K562 (cell line): ENCODE data around the gene PPP2R3B. TPM values are rescaled to one million over a fixed set of nuclear protein-coding genes. Genes with fewer than 3 reads are reported as not detected.

ENCODE experiments used
- ATAC-seq: fragments of 200-7000 bp; cut with Tn5 transposase; 3 replicates; pipeline ENCODE4 v1.9.1; 2020; ENCODE audit warnings: moderate library complexity
- BruUV-seq: library from RNA; stranded (reverse); fragments of 400-500 nt; replicated peaks from 2 replicates; lab custom pipeline; 2021; lab: Mats Ljungman, UMichigan
- CTCF ChIA-PET: fragments of 300-600 bp; formaldehyde crosslinking; extraction: SDS; loops from one replicate; lab custom pipeline; 2021; ENCODE audit warnings: low intra/inter-chr PET ratio; lab: Yijun Ruan, JAX
- POLR2A ChIA-PET: fragments of 300-600, 350-650 bp; sonication (Branson Sonifier 250); formaldehyde crosslinking; extraction: SDS; loops from one replicate; lab custom pipeline; 2021; ENCODE audit warnings: antibody characterized with exemption, inconsistent platforms; lab: Yijun Ruan, JAX
- DNase-seq, 4 experiments: peaks; one replicate each; pipeline versions ENCODE4 v3.0.0 to v3.0.0-alpha.2; 2011 to 2018; ENCODE audit warnings: low spot score in 3 of 4, mixed read lengths in 3 of 4; ENCODE audit errors: extremely low read depth in 1 of 4
- FAIRE-seq: peaks from 2 replicates; lab custom pipeline; 2011; peaks lifted over from hg19 to GRCh38; lab: Jason Lieb, UNC
- H2AFZ ChIP-seq: 2 replicates; pipeline ENCODE4 v1.6.0; 2011; ENCODE audit warnings: low read depth, low read length, control low read depth, inconsistent platforms
- H3K27ac ChIP-seq: fragments of 200-600 bp; 3 replicates; pipeline ENCODE4 v1.8.0; 2011; ENCODE audit warnings: low read depth, mild to moderate bottlenecking, control low read depth, inconsistent platforms, low read length, moderate library complexity, mixed read lengths; ENCODE audit errors: extremely low read depth
- H3K27me3 ChIP-seq, 2 experiments: fragments of 300-600 bp in 1 of 2; 2 replicates in 1 of 2; 3 replicates in 1 of 2; pipeline versions ENCODE4 v1.6.0 to v1.8.0; 2011; ENCODE audit warnings: inconsistent platforms in 2 of 2, low read length in 2 of 2, mild to moderate bottlenecking in 1 of 2, mixed read lengths in 1 of 2, moderate library complexity in 1 of 2; ENCODE audit not compliant: control insufficient read depth in 2 of 2, insufficient read depth in 2 of 2
- H3K36me3 ChIP-seq: fragments of 300-600 bp; 3 replicates; pipeline ENCODE4 v1.8.0; 2011; ENCODE audit warnings: mild to moderate bottlenecking, low read length, inconsistent platforms; ENCODE audit not compliant: control insufficient read depth, insufficient read depth
- H3K4me1 ChIP-seq, 2 experiments: fragments of 200-600 bp in 1 of 2; replicated peaks in 1 of 2; 2 replicates in 1 of 2; 3 replicates in 1 of 2; pipeline versions ENCODE4 v1.5.1 to v1.8.0; 2011; ENCODE audit warnings: inconsistent platforms in 2 of 2, low read length in 2 of 2, mild to moderate bottlenecking in 1 of 2, mixed read lengths in 1 of 2, moderate library complexity in 1 of 2; ENCODE audit not compliant: control insufficient read depth in 2 of 2, insufficient read depth in 2 of 2
- H3K4me2 ChIP-seq: 2 replicates; pipeline ENCODE4 v1.6.1; 2011; ENCODE audit warnings: low read length, control low read depth, inconsistent platforms, mixed read lengths; ENCODE audit not compliant: insufficient read depth
- H3K4me3 ChIP-seq: fragments of 200-600 bp; sonication (generic), shearing (Covaris generic); 2 replicates; pipeline ENCODE4 v1.5.1; 2016; ENCODE audit warnings: control low read depth, inconsistent platforms
- H3K79me2 ChIP-seq: fragments of 200-600 bp; 3 replicates; pipeline ENCODE4 v1.8.0; 2011; ENCODE audit warnings: low read length, inconsistent platforms; ENCODE audit not compliant: control insufficient read depth, insufficient read depth
- H3K9ac ChIP-seq, 2 experiments: 2 replicates each; pipeline versions ENCODE4 v1.6.0 to v1.6.1; 2011; ENCODE audit warnings: low read depth in 2 of 2, low read length in 2 of 2, control low read depth in 1 of 2, inconsistent platforms in 1 of 2, mild to moderate bottlenecking in 1 of 2, mixed read lengths in 1 of 2; ENCODE audit not compliant: insufficient read depth in 1 of 2
- H3K9me1 ChIP-seq: one replicate; pipeline ENCODE4 v1.6.0; 2011; ENCODE audit warnings: inconsistent platforms, mild to moderate bottlenecking, low read length, moderate library complexity; ENCODE audit not compliant: control insufficient read depth, insufficient read depth
- H3K9me3 ChIP-seq: replicated peaks from 2 replicates; pipeline ENCODE4 v1.5.1; 2011; ENCODE audit warnings: low read depth, low read length, inconsistent platforms; ENCODE audit not compliant: control insufficient read depth, insufficient read depth
- H4K20me1 ChIP-seq: replicated peaks from 2 replicates; pipeline ENCODE4 v1.6.1; 2011; ENCODE audit warnings: low read length, inconsistent platforms, mixed read lengths; ENCODE audit not compliant: control insufficient read depth, insufficient read depth
- GTF2A2 ChIP-seq: IDR thresholded peaks from 2 replicates; pipeline ENCODE4 v1.6.1; 2016; ENCODE audit warnings: mild to moderate bottlenecking, missing genetic modification characterization, missing compliant biosample characterization
- MAFF ChIP-seq: IDR thresholded peaks from 2 replicates; pipeline ENCODE4 v1.6.1; 2012; ENCODE audit warnings: low read length, improper control_type of control experiment
- MTF1 ChIP-seq: fragments of 250-450 bp; sonication (Bioruptor Pico); IDR thresholded peaks from 2 replicates; pipeline ENCODE4 v1.9.0; 2021; ENCODE audit warnings: moderate library complexity, mild to moderate bottlenecking, inconsistent platforms, borderline replicate concordance
- NFIX ChIP-seq: fragments of 250-450 bp; sonication (Bioruptor Pico); IDR thresholded peaks from 2 replicates; pipeline ENCODE4 v1.4.0; 2020; ENCODE audit warnings: low read depth, mild to moderate bottlenecking, moderate library complexity
- PRPF4 ChIP-seq: fragments of 200-400 bp; formaldehyde crosslinking; IDR thresholded peaks from one replicate; pipeline ENCODE4 v1.6.1; 2017; ENCODE audit warnings: low read length, low read depth, mild to moderate bottlenecking; ENCODE audit not compliant: insufficient read depth, poor library complexity, severe bottlenecking
- RAD21 ChIP-seq, 2 experiments: fragments of 250-450 bp in 1 of 2; fragments of 450-650 bp in 1 of 2; sonication (Bioruptor Pico) in 1 of 2; formaldehyde crosslinking in 1 of 2; IDR thresholded peaks in 1 of 2; conservative IDR thresholded peaks in 1 of 2; 2 replicates each; pipeline versions ENCODE4 v1.4.0 to v1.8.0; 2020 to 2022; ENCODE audit warnings: mild to moderate bottlenecking in 2 of 2, moderate library complexity in 1 of 2
- RBM25 ChIP-seq: fragments of 200-400 bp; formaldehyde crosslinking; IDR thresholded peaks from 2 replicates; pipeline ENCODE4 v1.6.1; 2018; ENCODE audit warnings: low read length, low read depth, moderate library complexity; ENCODE audit not compliant: severe bottlenecking
- TAF1 ChIP-seq: IDR thresholded peaks from 2 replicates; pipeline ENCODE4 v1.6.1; 2011; ENCODE audit warnings: mild to moderate bottlenecking, low read length, moderate library complexity; ENCODE audit not compliant: insufficient read depth, control insufficient read depth, severe bottlenecking; ENCODE audit errors: extremely low read depth
- TARDBP ChIP-seq: fragments of 450-650 bp; IDR thresholded peaks from 2 replicates; pipeline ENCODE4 v1.6.1; 2016
- TEAD2 ChIP-seq: fragments of 450-650 bp; IDR thresholded peaks from 2 replicates; pipeline ENCODE4 v1.6.1; 2016; ENCODE audit warnings: missing genetic modification characterization, control low read depth, missing compliant biosample characterization
- WGBS: fragments of 100-300 bp; shearing (Covaris generic); methylation state at CpG from one replicate; pipeline ENCODE4 v1.1.6; 2016; ENCODE audit warnings: low coverage, mixed read lengths; ENCODE audit not compliant: insufficient coverage; ENCODE audit errors: missing lambda C conversion rate; 5-methylcytosine and 5-hydroxymethylcytosine counted together
- in situ Hi-C: fragments of 300-500 bp; cut with MboI; formaldehyde crosslinking; loops from 4 replicates; pipeline ENCODE4 v1.15.0; 2018; ENCODE audit warnings: inconsistent platforms, mixed read lengths
- intact Hi-C: fragments of 100-400 bp; cut with micrococcal nuclease; formaldehyde crosslinking; loops from 2 replicates; pipeline ENCODE4 v1.14.2; 2022
- polyA plus RNA-seq, 8 experiments: library from polyadenylated mRNA; depleted of rRNA in 4 of 8; stranded (reverse) in 5 of 8; unstranded in 3 of 8; fragments of >200 nt; fragmentation: Nextera tagmentation in 2 of 8; fragmentation: Illumina TruSeq in 1 of 8; extraction: Ambion mirVana in 2 of 8; extraction: Trizol in 1 of 8; gene quantifications; 2 replicates each; pipeline versions ENCODE4 v1.2.1 to v1.2.3, GENCODE V29; 2011 to 2014; ENCODE audit warnings: inconsistent platforms in 1 of 8, missing spikeins in 1 of 8
- total RNA-seq, 7 experiments: library from RNA; depleted of rRNA in 6 of 7; stranded (reverse); fragments of >200 nt in 6 of 7; fragmentation: Illumina TruSeq in 2 of 7; extraction: Trizol in 2 of 7; gene quantifications; 2 replicates each; pipeline versions ENCODE4 v1.2.1 to v1.2.3, GENCODE V29; 2011 to 2021; ENCODE audit warnings: low replicate concordance in 1 of 7
- TF ChIP-seq, protein P1 (sequence below), 3 experiments: fragments of 200-800 bp in 1 of 3; fragments of 250-450 bp in 1 of 3; fragments of 450-650 bp in 1 of 3; sonication (Bioruptor Pico) in 1 of 3; sonication (Bioruptor generic) in 1 of 3; formaldehyde crosslinking in 1 of 3; IDR thresholded peaks; 2 replicates each; pipeline versions ENCODE4 v1.6.1 to v1.8.0; 2016 to 2022; ENCODE audit warnings: mild to moderate bottlenecking in 2 of 3, missing genetic modification characterization in 2 of 3, missing compliant biosample characterization in 1 of 3, moderate library complexity in 1 of 3

PPP2R3B gene
- total and polyA plus RNA-seq, 9 of the 15 experiments (the other 6 are each of a cell fraction or from before 2014, with no cell fraction given) = 0.04 to 18.2 (median 8.2) TPM; not detected in 1

DNA sequence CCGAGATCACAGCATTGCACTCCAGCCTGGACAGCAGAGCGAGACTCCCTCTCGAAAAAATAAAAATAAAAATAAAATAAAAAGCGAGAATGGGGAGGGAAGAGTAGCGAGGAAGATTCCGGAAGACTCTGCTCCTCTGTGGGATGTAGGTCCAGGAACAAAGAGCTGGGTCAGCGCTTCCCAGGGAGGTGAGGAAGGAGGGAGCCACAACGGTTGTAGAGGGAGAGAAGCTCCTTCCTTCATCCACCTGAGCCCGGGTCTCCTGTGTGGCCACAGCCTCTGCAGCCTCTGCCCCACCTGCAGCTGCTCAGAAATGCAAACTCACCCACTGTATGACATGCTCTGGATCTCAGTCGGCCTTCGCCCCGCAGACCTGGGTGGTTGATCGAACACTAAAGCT lies 3.8 kb upstream of the PPP2R3B start:
- H3K9me3 ChIP-seq = no peaks in the 10 kb centered on the region
- no peaks in the 10 kb centered on the region for H3K27me3 ChIP-seq
- H3K79me2 ChIP-seq = peaks cover 6% of the 10 kb centered on the region
- H3K36me3 ChIP-seq = no peaks in the 10 kb centered on the region
- FAIRE-seq (no peak), DNase-seq (no peak)
- in situ Hi-C loops = no loop called here
- WGBS = 73% methylated on average over 9 of the region's 13 CpGs
- peaks cover 0 to 7% of the 10 kb centered on the region in 2 experiments; a peak in 2 of 5 replicates for H3K4me1 ChIP-seq
- no peak for TF ChIP-seq NFIX (CRISPR knock-in tag)
- peak; percentile 34 for TF ChIP-seq RBM25
- TF ChIP-seq, all 486 proteins: peak for 1
- Histone ChIP-seq H3K4me2 (no peak overlapping the region), H3K9me1 (no peaks in the 10 kb centered on the region), H3K9ac (no peak overlapping the region), H2AFZ (no peak overlapping the region), H3K4me3 (no peak overlapping the region), H4K20me1 (no peaks in the 10 kb centered on the region), H3K27ac (no peak overlapping the region)
- BruUV-seq = no TSS peak
- no peak for ATAC-seq
- ChIA-PET CTCF (no interaction called here), POLR2A (no interaction called here)
- intact Hi-C loops = no loop called here

DNA sequence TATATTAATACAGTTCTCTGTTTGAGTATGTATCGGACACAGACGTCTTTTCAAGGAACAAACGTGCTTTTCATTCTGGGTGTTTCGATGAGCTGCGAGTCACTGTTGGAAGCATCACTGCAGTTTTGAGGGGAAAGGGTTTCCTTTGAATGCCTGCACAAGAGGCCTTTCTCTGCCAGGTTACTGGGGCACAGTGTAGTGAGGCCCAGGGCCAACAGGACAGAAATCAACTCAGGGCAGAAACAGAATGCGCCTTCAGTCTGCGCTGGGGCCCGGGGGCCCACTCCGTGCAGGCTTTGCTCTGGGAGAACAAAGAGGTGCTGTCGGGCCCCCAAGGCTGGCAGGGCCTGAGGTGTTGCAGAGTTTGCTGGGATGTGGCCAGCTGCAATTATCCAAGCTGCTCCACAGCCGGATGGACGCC lies 2.3 kb upstream of the PPP2R3B start:
- Histone ChIP-seq H3K9ac (no peak overlapping the region), H3K27ac (no peak overlapping the region), H3K4me1 (peaks cover 0 to 7% of the 10 kb centered on the region in 2 experiments; a peak in 3 of 5 replicates), H3K9me1 (no peaks in the 10 kb centered on the region), H3K4me3 (no peak overlapping the region), H4K20me1 (no peaks in the 10 kb centered on the region), H3K36me3 (no peaks in the 10 kb centered on the region), H2AFZ (no peak overlapping the region), H3K79me2 (peaks cover 6% of the 10 kb centered on the region), H3K27me3 (no peaks in the 10 kb centered on the region), H3K9me3 (no peaks in the 10 kb centered on the region), H3K4me2 (no peak overlapping the region)
- FAIRE-seq (no peak), DNase-seq (no peak), ATAC-seq (no peak)
- in situ Hi-C loops (no loop called here), intact Hi-C loops (loop anchor here (10.0 kb wide), 1 partner anchor 64 kb away; no protein-coding TSS in a partner anchor)
- BruUV-seq = no TSS peak
- 78% methylated on average over 6 of the region's 12 CpGs for WGBS
- POLR2A ChIA-PET = no interaction called here
- CTCF ChIA-PET = no interaction called here
- TF ChIP-seq TARDBP = no peak
- TF ChIP-seq RAD21 (CRISPR knock-in tag; conservative IDR thresholded peaks at IDR 0.05 in 1 of 2, IDR thresholded peaks at IDR 0.05 in 1 of 2) = no peak
- TF ChIP-seq MAFF = no peak
- no peak for TF ChIP-seq MTF1
- no peak for TF ChIP-seq TEAD2
- no peak for TF ChIP-seq GTF2A2 (tag)
- TF ChIP-seq PRPF4 = no peak
- no peak for TF ChIP-seq TAF1
- TF ChIP-seq, protein P1, sequence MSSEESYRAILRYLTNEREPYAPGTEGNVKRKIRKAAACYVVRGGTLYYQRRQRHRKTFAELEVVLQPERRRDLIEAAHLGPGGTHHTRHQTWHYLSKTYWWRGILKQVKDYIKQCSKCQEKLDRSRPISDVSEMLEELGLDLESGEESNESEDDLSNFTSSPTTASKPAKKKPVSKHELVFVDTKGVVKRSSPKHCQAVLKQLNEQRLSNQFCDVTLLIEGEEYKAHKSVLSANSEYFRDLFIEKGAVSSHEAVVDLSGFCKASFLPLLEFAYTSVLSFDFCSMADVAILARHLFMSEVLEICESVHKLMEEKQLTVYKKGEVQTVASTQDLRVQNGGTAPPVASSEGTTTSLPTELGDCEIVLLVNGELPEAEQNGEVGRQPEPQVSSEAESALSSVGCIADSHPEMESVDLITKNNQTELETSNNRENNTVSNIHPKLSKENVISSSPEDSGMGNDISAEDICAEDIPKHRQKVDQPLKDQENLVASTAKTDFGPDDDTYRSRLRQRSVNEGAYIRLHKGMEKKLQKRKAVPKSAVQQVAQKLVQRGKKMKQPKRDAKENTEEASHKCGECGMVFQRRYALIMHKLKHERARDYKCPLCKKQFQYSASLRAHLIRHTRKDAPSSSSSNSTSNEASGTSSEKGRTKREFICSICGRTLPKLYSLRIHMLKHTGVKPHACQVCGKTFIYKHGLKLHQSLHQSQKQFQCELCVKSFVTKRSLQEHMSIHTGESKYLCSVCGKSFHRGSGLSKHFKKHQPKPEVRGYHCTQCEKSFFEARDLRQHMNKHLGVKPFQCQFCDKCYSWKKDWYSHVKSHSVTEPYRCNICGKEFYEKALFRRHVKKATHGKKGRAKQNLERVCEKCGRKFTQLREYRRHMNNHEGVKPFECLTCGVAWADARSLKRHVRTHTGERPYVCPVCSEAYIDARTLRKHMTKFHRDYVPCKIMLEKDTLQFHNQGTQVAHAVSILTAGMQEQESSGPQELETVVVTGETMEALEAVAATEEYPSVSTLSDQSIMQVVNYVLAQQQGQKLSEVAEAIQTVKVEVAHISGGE (CRISPR knock-in tag; IDR thresholded peaks at IDR 0.05) = no peak
